Natural killer cell (primary cell): ENCODE measurements around the gene PPP2R1A. TPM values are rescaled to one million over a fixed set of nuclear protein-coding genes. Genes with fewer than 3 reads are reported as not detected.

Source experiments
- ATAC-seq, 3 donors: fragments of 150-1000 bp in 2 of 3; fragments of 200-7000 bp in 1 of 3; cut with Tn5 transposase; 1 replicate in 1 of 3; 2 replicates in 2 of 3; pipeline ENCODE4 v1.10.0; 2021; ENCODE audit warnings: mild to moderate bottlenecking in 2 of 3, moderate library complexity in 2 of 3
- DNase-seq, 2 donors: peaks; one replicate each; pipeline versions ENCODE4 v3.0.0 to v3.0.0-alpha.2; 2013 to 2021; ENCODE audit warnings: mixed read lengths in 1 of 2
- H3K27ac ChIP-seq: one replicate; pipeline ENCODE4 v1.5.1; 2013; ENCODE audit warnings: mild to moderate bottlenecking, low read length
- H3K27me3 ChIP-seq: one replicate; pipeline ENCODE4 v1.6.1; 2013; ENCODE audit warnings: low read length; ENCODE audit not compliant: control insufficient read depth, insufficient read depth
- H3K36me3 ChIP-seq: one replicate; pipeline ENCODE4 v1.6.1; 2013; ENCODE audit warnings: low read length; ENCODE audit not compliant: control insufficient read depth, insufficient read depth
- H3K4me1 ChIP-seq: one replicate; pipeline ENCODE4 v1.6.1; 2013; ENCODE audit warnings: low read length; ENCODE audit not compliant: control insufficient read depth, insufficient read depth
- H3K4me3 ChIP-seq: one replicate; pipeline ENCODE4 v1.5.1; 2013; ENCODE audit warnings: low read length
- H3K9me3 ChIP-seq: one replicate; pipeline ENCODE4 v1.6.1; 2013; ENCODE audit warnings: low read length; ENCODE audit not compliant: control insufficient read depth, insufficient read depth
- H3K27ac Mint-ChIP-seq, 2 donors: one replicate each; pipeline ENCODE4 v1.8.0; 2022; ENCODE audit warnings: mild to moderate bottlenecking in 2 of 2, mixed read lengths in 2 of 2, moderate library complexity in 1 of 2
- H3K27me3 Mint-ChIP-seq, 2 donors: one replicate each; pipeline ENCODE4 v1.8.0; 2022; ENCODE audit warnings: low read depth in 2 of 2, mixed read lengths in 2 of 2
- H3K36me3 Mint-ChIP-seq: one replicate; pipeline ENCODE4 v1.8.0; 2022; ENCODE audit warnings: mixed read lengths
- H3K4me1 Mint-ChIP-seq, 2 donors: one replicate each; pipeline ENCODE4 v1.8.0; 2022; ENCODE audit warnings: mixed read lengths in 2 of 2
- H3K4me3 Mint-ChIP-seq: one replicate; pipeline ENCODE4 v1.8.0; 2022; ENCODE audit warnings: mild to moderate bottlenecking, moderate library complexity, mixed read lengths
- H3K9me3 Mint-ChIP-seq, 2 donors: one replicate each; pipeline ENCODE4 v1.8.0; 2022; ENCODE audit warnings: mixed read lengths in 2 of 2
- WGBS: methylation state at CpG from one replicate; pipeline ENCODE4 v1.1.7; 2013; ENCODE audit warnings: missing lambda C conversion rate; ENCODE audit not compliant: insufficient coverage; 5-methylcytosine and 5-hydroxymethylcytosine counted together
- intact Hi-C: fragments of 100-400 bp; cut with micrococcal nuclease; formaldehyde crosslinking; loops from one replicate; pipeline ENCODE4 v1.14.2; 2022
- total RNA-seq, 4 donors: library from RNA; stranded (reverse); fragments of 120-200 nt in 1 of 4; gene quantifications; one replicate each; pipeline versions ENCODE4 v1.2.3 to v1.2.4, GENCODE V29; 2013 to 2022
- TF ChIP-seq, protein P1 (sequence below): fragments of 200-600 bp; IDR thresholded peaks from one replicate; pipeline ENCODE4 v1.8.0; 2022; ENCODE audit warnings: antibody characterized with exemption

The PPP2R1A gene
- total RNA-seq, 3 donors from 2014 or later (not counting 1 experiment from before 2014, with no cell fraction given): 221 to 256 (median 232) TPM

DNA sequence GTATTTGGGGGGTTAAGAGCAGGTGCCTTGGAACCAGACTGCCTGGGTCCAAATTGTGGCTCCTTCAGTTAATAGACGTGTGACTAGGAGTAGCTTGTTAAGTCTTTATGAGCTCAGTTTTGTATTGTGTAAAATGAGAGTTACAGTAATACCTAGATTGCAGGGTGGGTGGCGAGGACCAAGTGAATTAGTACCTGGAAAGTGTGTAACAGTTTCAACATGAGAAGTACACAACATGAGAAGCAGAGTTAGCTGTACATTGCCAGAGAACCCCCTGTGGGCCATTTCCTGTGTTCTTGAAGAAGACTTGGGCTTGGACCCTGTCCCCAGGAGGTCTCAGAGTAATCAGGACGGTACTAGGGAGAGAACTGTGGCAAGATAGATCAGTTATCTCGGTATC, 36.8 kb downstream of the PPP2R1A start:
- peaks cover 21 to 27% of the 10 kb centered on the region in 2 donors for H3K4me1 Mint-ChIP-seq
- H3K9me3 Mint-ChIP-seq: no peaks in the 10 kb centered on the region
- Histone ChIP-seq H3K9me3 (no peaks in the 10 kb centered on the region), H3K27me3 (no peaks in the 10 kb centered on the region), H3K4me3 (no peak overlapping the region), H3K27ac (no peak overlapping the region), H3K4me1 (peaks cover 11% of the 10 kb centered on the region), H3K36me3 (peaks cover 58% of the 10 kb centered on the region)
- TF ChIP-seq, protein P1, sequence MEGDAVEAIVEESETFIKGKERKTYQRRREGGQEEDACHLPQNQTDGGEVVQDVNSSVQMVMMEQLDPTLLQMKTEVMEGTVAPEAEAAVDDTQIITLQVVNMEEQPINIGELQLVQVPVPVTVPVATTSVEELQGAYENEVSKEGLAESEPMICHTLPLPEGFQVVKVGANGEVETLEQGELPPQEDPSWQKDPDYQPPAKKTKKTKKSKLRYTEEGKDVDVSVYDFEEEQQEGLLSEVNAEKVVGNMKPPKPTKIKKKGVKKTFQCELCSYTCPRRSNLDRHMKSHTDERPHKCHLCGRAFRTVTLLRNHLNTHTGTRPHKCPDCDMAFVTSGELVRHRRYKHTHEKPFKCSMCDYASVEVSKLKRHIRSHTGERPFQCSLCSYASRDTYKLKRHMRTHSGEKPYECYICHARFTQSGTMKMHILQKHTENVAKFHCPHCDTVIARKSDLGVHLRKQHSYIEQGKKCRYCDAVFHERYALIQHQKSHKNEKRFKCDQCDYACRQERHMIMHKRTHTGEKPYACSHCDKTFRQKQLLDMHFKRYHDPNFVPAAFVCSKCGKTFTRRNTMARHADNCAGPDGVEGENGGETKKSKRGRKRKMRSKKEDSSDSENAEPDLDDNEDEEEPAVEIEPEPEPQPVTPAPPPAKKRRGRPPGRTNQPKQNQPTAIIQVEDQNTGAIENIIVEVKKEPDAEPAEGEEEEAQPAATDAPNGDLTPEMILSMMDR: no peak
- peak overlapping the region; percentile 82 to 85 for H3K27ac Mint-ChIP-seq
- peaks cover 15% of the 10 kb centered on the region for H3K36me3 Mint-ChIP-seq
- DNase-seq (no peak), ATAC-seq (no peak)
- H3K4me3 Mint-ChIP-seq: peak overlapping the region; percentile 53
- H3K27me3 Mint-ChIP-seq: no peaks in the 10 kb centered on the region
- 99% methylated on average over 3 of the region's 4 CpGs for WGBS
- intact Hi-C loops: no loop called here

DNA sequence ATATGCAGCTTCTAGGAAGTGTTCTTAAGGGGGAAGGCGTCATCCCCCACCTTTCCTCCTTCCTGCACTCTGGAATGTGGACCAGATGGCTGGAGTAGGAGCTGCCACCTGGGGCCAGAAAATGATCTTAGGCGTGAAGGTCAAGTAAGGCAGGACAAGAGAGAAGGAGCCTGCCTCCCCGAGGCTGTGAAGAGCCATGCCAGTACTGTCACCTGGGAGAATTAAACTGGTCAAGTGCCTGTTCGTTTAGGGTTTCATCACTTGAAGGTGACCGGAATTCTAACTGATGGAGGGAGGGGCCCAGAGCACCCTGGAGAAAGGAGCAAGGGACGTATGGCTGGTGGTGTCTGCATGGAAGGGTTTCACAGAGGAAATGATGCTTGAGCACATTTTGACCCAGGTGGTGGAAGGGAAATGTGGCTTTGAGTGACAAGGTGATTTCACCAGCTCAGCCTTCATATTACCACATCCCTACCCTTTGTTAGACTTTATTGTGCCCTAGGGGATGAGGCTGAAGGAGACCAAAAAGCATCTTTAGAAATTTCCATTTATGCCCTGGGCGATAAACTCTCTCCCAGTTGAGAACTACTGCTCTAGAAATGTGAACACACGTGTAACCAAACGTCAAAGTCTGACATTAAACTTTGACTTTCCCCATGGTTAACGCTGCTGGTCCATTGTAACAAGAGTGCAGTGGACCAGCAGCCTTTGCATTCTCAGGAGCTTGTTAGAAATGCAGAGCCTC, 37.5 kb downstream of the PPP2R1A start:
- Mint-ChIP-seq H3K9me3 (no peaks in the 10 kb centered on the region), H3K4me1 (peaks cover 21 to 27% of the 10 kb centered on the region in 2 donors), H3K4me3 (peak overlapping the region; percentile 53), H3K27ac (peak overlapping the region; percentile 82 to 85), H3K27me3 (no peaks in the 10 kb centered on the region), H3K36me3 (peaks cover 13% of the 10 kb centered on the region)
- TF ChIP-seq, protein P1: no peak
- no peak overlapping the region for H3K4me3 ChIP-seq
- peaks cover 51% of the 10 kb centered on the region for H3K36me3 ChIP-seq
- WGBS: 84% methylated on average over 10 of the region's 10 CpGs
- H3K9me3 ChIP-seq: no peaks in the 10 kb centered on the region
- intact Hi-C loops: no loop called here
- ATAC-seq (peak; percentile 46 to 64 (median 57)), DNase-seq (no peak)
- H3K4me1 ChIP-seq: peaks cover 11% of the 10 kb centered on the region
- peak overlapping the region; percentile 14 for H3K27ac ChIP-seq
- no peaks in the 10 kb centered on the region for H3K27me3 ChIP-seq

DNA sequence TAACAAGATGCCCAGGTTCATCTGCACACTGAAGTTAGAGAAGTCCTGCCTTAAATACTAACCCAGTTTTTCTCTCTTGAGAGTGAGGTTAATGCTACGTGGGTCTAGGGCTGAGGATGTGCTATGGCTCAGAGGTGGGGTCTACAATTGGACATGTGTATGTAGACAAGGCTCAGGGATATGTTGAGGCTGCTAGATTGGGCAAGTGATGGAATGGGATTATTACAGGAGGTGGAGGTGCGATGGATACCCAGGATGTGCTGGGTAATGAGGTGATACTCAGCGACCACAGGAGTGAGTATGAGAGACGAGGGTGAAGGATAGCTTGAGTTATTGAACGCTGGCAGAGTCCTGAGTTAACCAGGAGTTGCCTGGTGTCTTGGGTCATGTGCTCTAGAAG, 38.1 kb downstream of the PPP2R1A start:
- TF ChIP-seq, protein P1: no peak
- no peak overlapping the region for H3K4me3 ChIP-seq
- Mint-ChIP-seq H3K27ac (peak overlapping the region; percentile 82 to 85), H3K4me1 (peaks cover 21 to 27% of the 10 kb centered on the region in 2 donors), H3K9me3 (no peaks in the 10 kb centered on the region), H3K36me3 (peaks cover 10% of the 10 kb centered on the region), H3K4me3 (peak overlapping the region; percentile 4), H3K27me3 (no peaks in the 10 kb centered on the region)
- 90% methylated on average over 5 of the region's 5 CpGs for WGBS
- DNase-seq (no peak), ATAC-seq (no peak)
- peaks cover 11% of the 10 kb centered on the region for H3K4me1 ChIP-seq
- intact Hi-C loops: no loop called here
- H3K9me3 ChIP-seq: no peaks in the 10 kb centered on the region
- H3K27me3 ChIP-seq: no peaks in the 10 kb centered on the region
- peaks cover 45% of the 10 kb centered on the region for H3K36me3 ChIP-seq
- H3K27ac ChIP-seq: peak overlapping the region; percentile 14

DNA sequence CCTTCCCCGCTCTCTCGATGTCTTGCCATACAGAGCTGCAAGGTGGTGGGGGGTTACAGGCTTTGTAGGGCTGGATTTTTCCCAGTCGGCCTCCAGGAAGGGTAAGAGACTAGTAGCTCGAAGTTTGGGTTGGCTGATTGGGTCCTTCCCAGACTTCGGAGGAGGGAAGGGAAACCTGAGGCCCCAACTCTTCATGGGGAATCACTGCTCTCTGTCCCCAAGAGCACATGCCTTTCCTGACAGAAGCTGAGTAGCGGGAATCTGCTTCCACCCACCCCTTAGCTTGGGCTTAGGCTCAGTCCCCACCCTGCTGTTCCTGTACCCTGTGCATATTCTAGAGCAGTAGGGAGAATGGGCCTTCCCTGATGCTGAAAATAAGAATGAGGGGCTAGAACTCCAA, 39.7 kb downstream of the PPP2R1A start:
- ATAC-seq (no peak), DNase-seq (no peak)
- H3K27ac Mint-ChIP-seq: peak overlapping the region in 1 of 2 donors; percentile 11
- no peaks in the 10 kb centered on the region for H3K36me3 Mint-ChIP-seq
- Histone ChIP-seq H3K36me3 (peaks cover 30% of the 10 kb centered on the region), H3K4me3 (no peak overlapping the region), H3K4me1 (peaks cover 11% of the 10 kb centered on the region), H3K9me3 (no peaks in the 10 kb centered on the region), H3K27me3 (no peaks in the 10 kb centered on the region), H3K27ac (no peak overlapping the region)
- TF ChIP-seq, protein P1: no peak
- H3K9me3 Mint-ChIP-seq: no peaks in the 10 kb centered on the region
- no peaks in the 10 kb centered on the region for H3K27me3 Mint-ChIP-seq
- H3K4me1 Mint-ChIP-seq: peaks cover 21 to 27% of the 10 kb centered on the region in 2 donors
- 83% methylated on average over 6 of the region's 6 CpGs for WGBS
- intact Hi-C loops: no loop called here
- H3K4me3 Mint-ChIP-seq: no peak overlapping the region
